Right lobe of liver (tissue), 4 donors: ENCODE data around the gene KREMEN1.

ENCODE experiments used
- POLR2A ChIP-seq: fragments of 450-650 bp; IDR thresholded peaks from one replicate; pipeline ENCODE4 v1.6.1; 2017; ENCODE audit warnings: antibody characterized with exemption, mild to moderate bottlenecking
- TF ChIP-seq, protein P1 (sequence below), 4 donors: fragments of 200-600 bp in 3 of 4; fragments of 450-650 bp in 1 of 4; IDR thresholded peaks; one replicate each; pipeline versions ENCODE4 v1.5.1 to v1.8.0; 2016 to 2022; ENCODE audit warnings: antibody characterized with exemption in 4 of 4, mild to moderate bottlenecking in 2 of 4
- donor health status: DM: no; HTN: no; CAD: no.
- donor health status: DM: no; HTN: no; CAD: no.
- donor health status: DM: no; HTN: yes; CAD: no.

DNA sequence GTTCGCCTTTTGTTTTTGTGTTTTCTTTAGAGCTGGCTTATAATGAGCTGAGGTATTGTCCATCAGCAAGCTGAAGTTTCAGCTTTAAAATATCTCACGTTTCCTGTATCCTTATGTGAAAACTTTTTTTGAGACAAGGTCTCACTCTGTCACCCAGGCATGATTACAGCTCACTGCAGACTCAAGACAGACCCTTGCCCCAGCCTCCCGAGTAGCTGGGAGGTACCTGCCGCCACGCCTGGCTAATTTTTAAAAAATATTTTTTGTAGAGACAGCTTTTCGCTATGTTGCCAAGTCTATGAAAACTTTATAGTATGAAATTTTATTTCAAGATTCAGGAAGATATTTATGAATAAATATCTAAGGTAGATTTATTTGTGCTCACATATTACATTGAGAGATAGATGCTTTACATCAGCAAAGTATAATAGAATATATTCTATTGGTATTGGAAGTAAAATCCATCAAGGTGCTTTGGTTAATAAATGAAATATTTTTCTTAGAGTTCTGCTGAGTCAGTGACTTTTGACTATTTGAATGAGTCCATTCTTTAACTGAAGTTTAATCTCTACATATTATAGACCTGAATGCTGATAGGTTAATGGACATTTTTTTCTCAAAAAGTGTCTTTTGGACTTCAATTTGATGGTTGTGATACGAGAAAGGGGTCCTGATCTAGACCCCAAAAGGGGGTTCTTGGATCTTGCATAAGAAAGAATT, 10.2 kb downstream of the KREMEN1 start:
- TF ChIP-seq, protein P1, sequence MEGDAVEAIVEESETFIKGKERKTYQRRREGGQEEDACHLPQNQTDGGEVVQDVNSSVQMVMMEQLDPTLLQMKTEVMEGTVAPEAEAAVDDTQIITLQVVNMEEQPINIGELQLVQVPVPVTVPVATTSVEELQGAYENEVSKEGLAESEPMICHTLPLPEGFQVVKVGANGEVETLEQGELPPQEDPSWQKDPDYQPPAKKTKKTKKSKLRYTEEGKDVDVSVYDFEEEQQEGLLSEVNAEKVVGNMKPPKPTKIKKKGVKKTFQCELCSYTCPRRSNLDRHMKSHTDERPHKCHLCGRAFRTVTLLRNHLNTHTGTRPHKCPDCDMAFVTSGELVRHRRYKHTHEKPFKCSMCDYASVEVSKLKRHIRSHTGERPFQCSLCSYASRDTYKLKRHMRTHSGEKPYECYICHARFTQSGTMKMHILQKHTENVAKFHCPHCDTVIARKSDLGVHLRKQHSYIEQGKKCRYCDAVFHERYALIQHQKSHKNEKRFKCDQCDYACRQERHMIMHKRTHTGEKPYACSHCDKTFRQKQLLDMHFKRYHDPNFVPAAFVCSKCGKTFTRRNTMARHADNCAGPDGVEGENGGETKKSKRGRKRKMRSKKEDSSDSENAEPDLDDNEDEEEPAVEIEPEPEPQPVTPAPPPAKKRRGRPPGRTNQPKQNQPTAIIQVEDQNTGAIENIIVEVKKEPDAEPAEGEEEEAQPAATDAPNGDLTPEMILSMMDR (IDR thresholded peaks at IDR 0.05), result no peak
- no peak for TF ChIP-seq POLR2A
